ENCODE results near the gene GFM2.
"Not testable (repeated sequence)": the region's sequence is repeated elsewhere in the genome, so short reads cannot be mapped to it uniquely, and the experiment has no call there.

The GFM2 gene

DNA sequence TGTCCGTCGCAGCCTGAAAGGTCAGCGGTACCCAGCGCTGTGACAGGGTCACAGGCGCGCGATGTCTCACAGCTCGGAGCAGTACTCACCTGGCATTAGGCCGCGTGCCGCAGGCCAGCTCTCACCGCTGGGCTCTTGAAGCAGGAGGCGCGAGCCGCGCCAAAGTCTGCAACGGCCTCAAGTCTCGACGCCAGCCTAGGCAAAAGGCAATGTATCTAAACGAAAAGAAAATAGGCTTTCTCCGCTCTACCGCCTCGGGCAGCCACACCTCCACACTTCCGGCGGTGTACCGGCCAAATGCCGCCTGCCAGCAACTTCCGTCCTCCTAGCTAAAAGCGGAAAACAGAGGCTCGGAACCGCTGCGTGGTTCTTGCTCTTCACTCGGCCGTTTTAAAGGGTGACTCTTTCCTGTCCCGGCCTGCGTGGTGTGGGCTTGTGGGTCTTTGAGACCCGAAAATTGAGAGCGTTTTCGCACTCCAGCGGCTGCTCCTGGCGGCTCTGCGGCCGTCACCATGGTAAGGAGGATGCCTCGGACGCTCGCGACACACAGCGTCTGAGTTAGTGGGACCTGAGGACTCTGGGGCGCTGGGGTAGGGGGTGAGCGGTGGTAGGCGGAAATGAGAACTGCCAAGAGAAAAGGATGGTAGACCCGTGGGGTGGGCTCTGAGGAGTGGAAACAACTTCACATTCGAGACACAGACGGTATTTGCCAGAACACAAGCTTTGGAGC lies at the start of gene GFM2, which contains the start of gene NSA2:
TSS of gene GFM2 (minus strand) at position 269 of the 730 bp plus-strand sequence. CDS start 3,375 bp downstream, outside the sequence.
TSS of gene NSA2 (plus strand) at position 401 of the 730 bp plus-strand sequence. CDS start at position 513, 112 bp downstream.
- peak; percentile 80 for DNase-seq

- DNase-seq, result no peak
Measured at GRCh38 chr5:74810915-74811314, 44.0 kb upstream of the GFM2 start.

GRCh38 chr5:74801941-74802340 lies 35.0 kb upstream of the GFM2 start:
- no peak for DNase-seq

GRCh38 chr5:74801197-74801596 lies 34.3 kb upstream of the GFM2 start:
- DNase-seq, result no peak

DNA sequence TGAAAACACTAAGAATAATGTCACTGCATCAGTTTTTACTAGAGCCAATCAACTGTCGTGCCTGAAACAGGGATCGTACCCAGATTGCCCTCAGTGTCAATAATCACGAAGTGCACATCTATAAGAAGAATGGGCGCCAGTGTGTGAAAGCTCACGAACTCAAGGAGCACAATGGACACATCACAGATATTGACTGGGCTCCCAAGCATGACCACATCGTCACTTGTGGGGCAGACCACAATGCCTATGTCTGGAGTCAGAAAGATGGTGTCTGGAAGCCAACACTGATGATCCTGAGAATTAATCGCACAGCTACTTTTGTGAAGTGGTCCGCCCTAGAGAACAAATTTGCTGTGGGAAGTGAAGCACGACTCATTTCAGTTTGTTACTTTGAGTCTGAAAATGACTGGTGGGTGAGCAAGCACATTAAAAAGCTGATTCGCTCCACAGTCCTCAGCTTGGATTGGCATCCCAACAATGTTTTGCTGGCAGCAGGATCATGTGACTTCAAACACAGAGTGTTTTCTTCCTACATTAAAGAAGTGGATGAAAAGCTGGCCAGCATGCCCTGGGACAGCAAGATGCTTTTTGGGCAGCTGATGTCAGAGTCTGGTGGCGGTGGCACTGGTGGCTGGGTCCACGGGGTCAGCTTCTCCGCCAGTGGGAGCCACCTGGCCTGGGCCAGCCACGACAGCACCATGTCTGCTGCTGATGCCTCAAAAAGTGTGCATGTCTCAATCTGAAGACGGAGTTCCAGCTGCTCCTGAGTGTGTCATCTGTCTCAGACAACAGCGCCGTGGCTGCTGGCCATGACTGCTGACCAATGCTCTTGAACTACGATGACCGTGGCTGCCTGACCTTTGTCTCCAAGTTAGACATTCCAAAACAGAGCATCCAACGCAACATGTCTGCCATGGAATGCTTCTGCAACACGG lies 32.3 kb upstream of the GFM2 start:
- no peak for DNase-seq

DNA sequence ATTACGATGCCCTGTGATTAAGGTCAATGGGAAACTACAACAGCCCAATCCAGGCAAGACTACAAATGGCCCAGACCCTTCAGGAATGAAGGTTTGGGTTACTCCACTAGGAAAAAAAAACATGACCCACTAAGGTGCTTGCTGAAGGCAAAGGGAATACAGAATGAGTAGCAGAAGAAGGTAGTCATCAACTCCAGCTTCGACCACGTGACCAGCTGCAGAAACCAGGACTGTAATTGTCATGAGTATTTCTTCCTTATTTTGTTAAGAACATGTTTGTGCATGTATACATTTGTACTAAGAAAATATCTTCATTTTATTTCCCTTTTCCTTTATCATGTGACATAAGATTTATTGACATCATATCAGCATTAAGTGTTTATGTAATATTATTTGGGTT lies 24.8 kb upstream of the GFM2 start:
- DNase-seq, result not testable (repeated sequence)

- no peak for DNase-seq
Measured at GRCh38 chr5:74787424-74787823, 20.5 kb upstream of the GFM2 start.

DNA sequence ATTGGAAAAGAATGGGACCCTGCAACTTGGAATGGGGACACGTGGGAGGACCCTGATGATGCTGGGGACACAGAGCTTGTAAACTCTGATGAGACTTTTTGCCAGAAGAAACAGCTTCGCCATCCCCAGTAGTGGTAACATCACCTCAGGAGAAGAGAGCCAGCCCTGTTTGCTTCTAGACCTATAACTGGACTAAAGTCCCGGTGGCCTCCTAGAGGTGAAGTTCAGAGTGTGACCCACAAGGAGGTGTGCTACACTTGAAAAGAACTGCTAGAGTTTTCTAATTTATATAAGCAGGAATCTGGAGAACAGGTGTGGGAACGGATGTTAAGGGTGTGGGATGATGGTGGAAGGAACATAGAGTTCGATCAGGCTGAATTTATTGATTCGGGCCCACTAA lies 19.9 kb upstream of the GFM2 start:
- no peak for DNase-seq

GRCh38 chr5:74778609-74779008 lies 11.7 kb upstream of the GFM2 start:
- DNase-seq, result no peak

DNA sequence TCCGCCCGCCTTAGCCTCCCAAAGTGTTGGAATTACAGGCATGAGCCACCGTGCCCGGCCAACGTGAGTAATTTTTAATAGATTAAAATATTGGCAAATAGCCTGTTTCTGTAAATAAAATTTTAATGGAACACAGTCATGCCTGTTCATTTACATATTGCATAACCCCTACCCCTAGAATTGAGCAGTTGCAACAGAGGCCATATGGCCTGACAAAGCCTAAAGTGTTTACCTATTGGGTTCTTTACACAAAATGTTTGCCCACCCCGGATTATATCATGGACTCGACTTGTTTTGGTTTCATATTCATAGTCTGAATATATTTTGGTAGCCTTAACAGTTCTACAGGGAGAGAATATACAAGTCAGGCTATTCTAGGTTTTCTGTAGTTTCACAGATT lies 5.4 kb upstream of the GFM2 start:
- DNase-seq, result no peak

DNA sequence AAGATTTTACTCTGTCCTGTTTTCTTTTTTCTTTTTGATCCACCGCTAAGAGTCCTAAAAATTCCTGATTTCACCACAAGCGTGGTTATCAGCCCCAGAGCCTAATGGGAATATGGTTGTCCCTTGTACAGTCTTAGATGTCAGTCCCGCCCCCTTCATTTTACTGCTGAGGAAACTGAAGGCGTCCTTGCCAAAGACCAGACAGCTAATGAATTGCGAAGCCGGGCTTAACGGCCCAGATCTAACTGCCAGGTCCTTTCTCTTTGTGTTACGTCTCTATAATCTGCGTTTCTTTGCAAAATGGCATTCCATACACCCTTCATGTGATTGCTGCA lies 629 bp upstream of the GFM2 start:
- DNase-seq, result no peak

GRCh38 chr5:74766418-74766848 lies 484 bp downstream of the GFM2 start:
- DNase-seq, result peak; percentile 2

DNA sequence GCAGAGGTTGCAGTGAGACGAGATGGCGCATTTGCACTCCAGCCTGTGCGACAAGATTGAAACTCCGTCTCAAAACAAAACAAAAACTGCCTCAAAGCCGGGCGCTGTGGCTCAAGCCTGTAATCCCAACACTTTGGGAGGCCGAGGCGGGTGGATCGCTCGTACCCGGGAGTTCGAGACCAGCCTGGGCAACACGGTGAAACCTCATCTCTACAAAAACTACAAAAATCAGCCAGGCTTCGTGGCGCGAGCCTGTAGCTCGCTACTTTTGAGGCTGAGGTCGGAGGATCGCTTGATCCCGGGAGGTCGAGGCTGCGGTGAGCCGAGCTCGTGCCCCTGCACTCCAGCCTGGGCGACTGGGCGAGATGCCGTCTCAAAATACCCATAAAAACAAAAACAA lies 988 bp downstream of the GFM2 start:
- no peak for DNase-seq

- DNase-seq, result no peak
Measured at GRCh38 chr5:74765201-74765600, 1.7 kb downstream of the GFM2 start.

DNA sequence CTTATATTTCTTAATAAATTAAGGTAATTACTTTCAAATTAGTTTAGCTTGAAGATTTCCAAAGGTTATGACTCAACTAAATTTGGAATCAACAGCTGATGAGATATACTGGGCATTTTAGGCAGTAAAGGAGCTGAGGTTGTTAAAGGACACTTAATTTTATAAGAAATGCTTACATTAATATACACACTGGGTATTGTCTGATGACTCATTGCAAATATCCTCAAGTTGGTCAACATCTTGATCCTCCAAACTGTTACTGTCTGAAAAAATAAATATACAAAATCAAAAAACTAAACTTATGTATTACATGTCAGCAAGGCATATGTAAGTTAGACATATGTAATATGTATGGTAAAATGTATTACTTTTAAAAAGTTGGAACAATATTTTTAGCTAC lies 3.4 kb downstream of the GFM2 start:
- DNase-seq, result no peak

DNA sequence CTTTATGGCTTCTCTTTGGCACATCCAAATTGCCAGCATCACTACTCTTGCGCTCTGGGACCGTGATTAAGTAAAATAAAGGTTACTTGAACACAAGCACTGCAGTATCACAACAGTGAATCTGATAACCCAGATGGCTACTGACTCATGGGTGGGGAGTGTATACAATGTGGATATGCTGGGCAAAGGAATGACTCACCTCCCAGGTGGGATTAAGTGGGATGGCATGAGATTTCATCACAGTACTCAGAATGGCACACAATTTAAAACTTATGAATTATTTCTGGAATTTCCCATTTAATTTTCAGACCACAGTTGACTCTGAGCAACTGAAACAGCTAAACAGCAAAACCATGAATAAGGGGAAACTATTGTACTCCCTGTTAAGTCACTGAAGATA lies 4.3 kb downstream of the GFM2 start:
- DNase-seq, result no peak

GRCh38 chr5:74761241-74761640 lies 5.7 kb downstream of the GFM2 start:
- no peak for DNase-seq

DNA sequence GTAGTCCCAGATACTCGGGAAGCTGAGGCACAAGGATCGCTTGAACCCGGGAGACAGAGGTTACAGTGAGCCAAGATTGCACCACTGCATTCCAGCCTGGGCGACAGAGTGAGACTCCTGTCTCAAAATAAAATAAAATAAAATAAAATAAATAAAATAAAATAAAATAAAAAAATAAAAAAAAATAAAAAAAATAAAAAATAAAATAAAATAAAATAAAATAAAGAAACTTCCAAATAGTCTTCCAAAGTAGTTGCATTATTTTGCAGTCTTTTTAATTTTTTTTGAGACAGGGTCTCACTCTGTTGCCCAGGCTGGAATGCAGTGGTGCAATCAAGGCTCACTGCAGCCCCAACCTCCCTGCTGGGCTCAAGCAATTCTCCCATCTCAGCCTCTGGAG lies 18.2 kb downstream of the GFM2 start:
- not testable (repeated sequence) for DNase-seq

DNA sequence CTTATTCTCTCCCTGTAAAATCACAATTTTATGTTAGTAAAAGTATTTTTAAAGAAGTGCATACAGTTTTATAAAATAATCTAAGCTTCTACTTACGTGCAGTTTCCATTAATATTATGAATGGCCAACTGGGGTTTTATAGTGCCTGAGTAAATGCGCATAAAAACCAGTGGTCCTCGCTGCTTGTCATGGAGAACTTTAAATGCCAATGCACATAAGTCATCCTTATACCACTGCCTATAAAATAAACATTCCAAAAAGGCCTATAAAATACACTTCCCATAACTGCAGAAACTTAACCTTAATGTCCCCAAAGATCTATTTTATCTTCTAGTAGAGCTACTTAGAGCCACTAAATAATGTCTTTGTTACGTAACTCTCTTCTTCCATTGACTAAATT lies 28.5 kb downstream of the GFM2 start:
- no peak for DNase-seq

DNA sequence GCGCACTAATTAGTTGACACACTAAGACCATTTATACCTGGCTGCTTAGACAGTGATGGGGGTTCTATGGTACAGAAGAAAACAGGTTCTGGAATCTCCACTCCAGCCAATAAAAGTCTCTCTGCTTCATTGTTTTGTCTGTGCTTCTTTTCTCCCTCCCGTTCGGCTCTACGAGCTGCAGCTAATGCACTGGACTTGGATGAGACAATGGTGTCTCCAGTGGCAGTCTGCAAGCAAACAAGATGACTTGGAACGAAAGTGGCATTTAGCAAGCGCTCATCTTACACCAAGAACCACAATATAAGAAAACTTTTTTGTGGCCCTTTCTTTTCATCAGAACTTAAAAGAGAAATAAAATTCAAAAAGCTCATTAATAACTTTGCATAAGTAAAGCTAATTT lies 30.2 kb downstream of the GFM2 start:
- DNase-seq, result no peak

- DNase-seq, result no peak
Measured at GRCh38 chr5:74725331-74725730, 41.6 kb downstream of the GFM2 start.

- DNase-seq, result no peak
Measured at GRCh38 chr5:74722271-74722670, 44.6 kb downstream of the GFM2 start.

GRCh38 chr5:74717596-74717995 lies 49.3 kb downstream of the GFM2 start:
- peak; percentile 31 for DNase-seq

DNA sequence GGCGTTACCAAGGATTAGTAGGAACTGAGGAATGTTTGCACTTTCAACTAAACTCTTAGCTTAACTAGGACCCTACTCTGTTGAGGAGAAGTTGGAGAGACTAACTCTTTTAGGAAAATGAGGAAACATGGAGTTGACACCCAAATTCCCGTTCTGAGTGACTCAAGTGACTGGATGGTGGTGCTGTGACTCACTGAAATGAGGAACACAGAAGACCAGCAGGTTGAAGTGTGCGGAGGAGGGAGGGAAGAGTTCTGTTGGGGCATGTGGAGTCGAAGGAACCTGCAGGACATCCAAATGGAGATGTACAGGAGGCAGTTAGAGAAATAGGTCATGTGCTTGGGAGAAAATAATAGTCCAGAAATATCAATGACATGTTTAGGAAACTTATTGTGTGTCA lies 73.7 kb downstream of the GFM2 start:
- no peak for DNase-seq
